Erythroblast (primary cell): ENCODE measurements around the gene ADD1.
"Not testable (repeated sequence)": the region's sequence is repeated elsewhere in the genome, so short reads cannot be mapped to it uniquely, and the experiment has no call there.

Source experiments
- DNase-seq, 2 experiments: peaks; one replicate each; lab custom pipeline; 2025; lab: John Stamatoyannopoulos, UW
- GATA1 ChIP-seq: IDR thresholded peaks from 2 replicates; pipeline ENCODE4 v1.6.1; 2011; ENCODE audit warnings: low read depth, mild to moderate bottlenecking, control low read depth, low read length, moderate library complexity
- POLR2A ChIP-seq: IDR thresholded peaks from 2 replicates; pipeline ENCODE4 v1.6.1; 2011; ENCODE audit warnings: mild to moderate bottlenecking, low read length

Gene ADD1

GRCh38 chr4:2905544-2905943 lies 61.9 kb downstream of the ADD1 start:
- TF ChIP-seq POLR2A (no peak), GATA1 (no peak)
- no peak for DNase-seq

- DNase-seq = no peak
- TF ChIP-seq POLR2A = no peak
- TF ChIP-seq GATA1 = no peak
These were observed 62.6 kb downstream of the ADD1 start for GRCh38 chr4:2906218-2906617.

GRCh38 chr4:2907226-2907625 lies 63.6 kb downstream of the ADD1 start:
- no peak for DNase-seq
- no peak for TF ChIP-seq GATA1
- TF ChIP-seq POLR2A = no peak

GRCh38 chr4:2907706-2908293 lies 64.2 kb downstream of the ADD1 start:
- DNase-seq = no peak
- TF ChIP-seq GATA1 = no peak
- no peak for TF ChIP-seq POLR2A

GRCh38 chr4:2908686-2909085 lies 65.0 kb downstream of the ADD1 start:
- no peak for TF ChIP-seq POLR2A
- no peak for TF ChIP-seq GATA1
- no peak for DNase-seq

GRCh38 chr4:2909583-2909982 lies 65.9 kb downstream of the ADD1 start:
- DNase-seq = no peak
- TF ChIP-seq POLR2A (no peak), GATA1 (no peak)

- no peak for DNase-seq
- no peak for TF ChIP-seq GATA1
- no peak for TF ChIP-seq POLR2A
These were observed 66.8 kb downstream of the ADD1 start for GRCh38 chr4:2910409-2910808.

- TF ChIP-seq POLR2A (no peak), GATA1 (no peak)
- DNase-seq = no peak
These were observed 68.2 kb downstream of the ADD1 start for GRCh38 chr4:2911868-2912267.

- DNase-seq = no peak
- TF ChIP-seq GATA1 (no peak), POLR2A (no peak)
These were observed 69.5 kb downstream of the ADD1 start for GRCh38 chr4:2913168-2913567.

- no peak for DNase-seq
- no peak for TF ChIP-seq GATA1
These were observed 70.8 kb downstream of the ADD1 start for GRCh38 chr4:2914256-2915126.

GRCh38 chr4:2915789-2916188 lies 72.1 kb downstream of the ADD1 start:
- no peak for TF ChIP-seq GATA1
- DNase-seq = no peak

- not testable (repeated sequence) for DNase-seq
These were observed 73.1 kb downstream of the ADD1 start for GRCh38 chr4:2916696-2917095.

GRCh38 chr4:2918300-2918699 lies 74.7 kb downstream of the ADD1 start:
- DNase-seq = not testable (repeated sequence)

- DNase-seq = not testable (repeated sequence)
These were observed 75.1 kb downstream of the ADD1 start for GRCh38 chr4:2918714-2919113.

GRCh38 chr4:2922453-2923101 lies 78.9 kb downstream of the ADD1 start:
- DNase-seq = peak; percentile 30 to 71
